Measurements from ENCODE around the gene CUTA. TPM values are rescaled to one million over a fixed set of nuclear protein-coding genes. Genes with fewer than 3 reads are reported as not detected.

Gene CUTA
- total RNA-seq, 1 donor from 2014 or later, result 59.1 TPM

GRCh38 chr6:33438978-33439594 is 21.2 kb upstream of the CUTA start:
- DNase-seq, result no peak

GRCh38 chr6:33437666-33438065 is 19.8 kb upstream of the CUTA start:
- DNase-seq, result no peak

- no peak for DNase-seq
Observed at GRCh38 chr6:33434961-33435360, 17.1 kb upstream of the CUTA start.

GRCh38 chr6:33433544-33434191 is 15.8 kb upstream of the CUTA start:
- DNase-seq, result no peak

GRCh38 chr6:33433001-33433543 is 15.2 kb upstream of the CUTA start:
- no peak for DNase-seq

GRCh38 chr6:33432546-33432945 is 14.6 kb upstream of the CUTA start:
- no peak for DNase-seq

- DNase-seq, result no peak
Observed at GRCh38 chr6:33431880-33432541, 14.1 kb upstream of the CUTA start.

- peak; percentile 84 for DNase-seq
Observed at GRCh38 chr6:33430991-33431879, 13.3 kb upstream of the CUTA start.

- DNase-seq, result no peak
Observed at GRCh38 chr6:33430334-33430733, 12.4 kb upstream of the CUTA start.

- no peak for DNase-seq
Observed at GRCh38 chr6:33429750-33430052, 11.8 kb upstream of the CUTA start.

- DNase-seq, result no peak
Observed at GRCh38 chr6:33428966-33429749, 11.3 kb upstream of the CUTA start.

- no peak for DNase-seq
Observed at GRCh38 chr6:33428224-33428965, 10.5 kb upstream of the CUTA start.

- peak; percentile 8 for DNase-seq
Observed at GRCh38 chr6:33427585-33428223, 9.8 kb upstream of the CUTA start.

GRCh38 chr6:33426590-33427511 is 8.9 kb upstream of the CUTA start:
- no peak for DNase-seq

GRCh38 chr6:33425668-33426577 is 8.0 kb upstream of the CUTA start:
- peak; percentile 71 for DNase-seq

GRCh38 chr6:33424855-33425667 is 7.2 kb upstream of the CUTA start:
- no peak for DNase-seq

- DNase-seq, result no peak
Observed at GRCh38 chr6:33423777-33424176, 5.9 kb upstream of the CUTA start.

GRCh38 chr6:33421344-33421643 is 3.4 kb upstream of the CUTA start:
- DNase-seq, result no peak
